GM18498 (cell line): ENCODE measurements around the gene DENND4A.
"Not testable (repeated sequence)": the region's sequence is repeated elsewhere in the genome, so short reads cannot be mapped to it uniquely, and the experiment has no call there.

ENCODE experiments used
- ATAC-seq: cut with Tn5 transposase; IDR thresholded peaks from one replicate; pipeline ENCODE4 v1.9.1; 2021; ENCODE audit warnings: mild to moderate bottlenecking, moderate library complexity; ENCODE audit not compliant: unreplicated experiment

DENND4A gene

GRCh38 chr15:65819563-65819960 is 27.5 kb upstream of the DENND4A start:
- ATAC-seq, result no peak

- peak; percentile 50 for ATAC-seq
These were observed 27.0 kb upstream of the DENND4A start for GRCh38 chr15:65818927-65819562.

GRCh38 chr15:65816441-65816840 is 24.3 kb upstream of the DENND4A start:
- ATAC-seq, result no peak

- ATAC-seq, result not testable (repeated sequence)
These were observed 23.9 kb upstream of the DENND4A start for GRCh38 chr15:65816008-65816407.

- not testable (repeated sequence) for ATAC-seq
These were observed 22.2 kb upstream of the DENND4A start for GRCh38 chr15:65814271-65814670.

- ATAC-seq, result no peak
These were observed 20.8 kb upstream of the DENND4A start for GRCh38 chr15:65812916-65813315.

GRCh38 chr15:65812467-65812866 is 20.4 kb upstream of the DENND4A start:
- ATAC-seq, result no peak

GRCh38 chr15:65811835-65812234 is 19.7 kb upstream of the DENND4A start:
- no peak for ATAC-seq

- ATAC-seq, result not testable (repeated sequence)
These were observed 19.1 kb upstream of the DENND4A start for GRCh38 chr15:65811011-65811733.

- no peak for ATAC-seq
These were observed 14.3 kb upstream of the DENND4A start for GRCh38 chr15:65806397-65806796.

- no peak for ATAC-seq
These were observed 13.1 kb upstream of the DENND4A start for GRCh38 chr15:65805019-65805745.

GRCh38 chr15:65804252-65804931 is 12.3 kb upstream of the DENND4A start:
- ATAC-seq, result no peak

- ATAC-seq, result no peak
These were observed 9.2 kb upstream of the DENND4A start for GRCh38 chr15:65801229-65801805.

GRCh38 chr15:65796610-65797078 is 4.6 kb upstream of the DENND4A start:
- ATAC-seq, result no peak

GRCh38 chr15:65795663-65796216 is 3.6 kb upstream of the DENND4A start:
- ATAC-seq, result no peak

GRCh38 chr15:65793818-65794104 is 1.7 kb upstream of the DENND4A start:
- ATAC-seq, result no peak

GRCh38 chr15:65792988-65793817 is 1.1 kb upstream of the DENND4A start:
- no peak for ATAC-seq

- ATAC-seq, result peak; percentile 0
These were observed 557 bp downstream of the DENND4A start for GRCh38 chr15:65791335-65792137.

GRCh38 chr15:65790694-65791334 is 1.3 kb downstream of the DENND4A start:
- ATAC-seq, result no peak
